ENCODE measurements around the gene TSHZ2. TPM values are rescaled to one million over a fixed set of nuclear protein-coding genes. Genes with fewer than 3 reads are reported as not detected.
A peak's percentile ranks its signal among the peaks of the same experiment; 100 is the strongest.

TSHZ2 gene
- total RNA-seq, 1 experiment from 2014 or later: 0.07 TPM

DNA sequence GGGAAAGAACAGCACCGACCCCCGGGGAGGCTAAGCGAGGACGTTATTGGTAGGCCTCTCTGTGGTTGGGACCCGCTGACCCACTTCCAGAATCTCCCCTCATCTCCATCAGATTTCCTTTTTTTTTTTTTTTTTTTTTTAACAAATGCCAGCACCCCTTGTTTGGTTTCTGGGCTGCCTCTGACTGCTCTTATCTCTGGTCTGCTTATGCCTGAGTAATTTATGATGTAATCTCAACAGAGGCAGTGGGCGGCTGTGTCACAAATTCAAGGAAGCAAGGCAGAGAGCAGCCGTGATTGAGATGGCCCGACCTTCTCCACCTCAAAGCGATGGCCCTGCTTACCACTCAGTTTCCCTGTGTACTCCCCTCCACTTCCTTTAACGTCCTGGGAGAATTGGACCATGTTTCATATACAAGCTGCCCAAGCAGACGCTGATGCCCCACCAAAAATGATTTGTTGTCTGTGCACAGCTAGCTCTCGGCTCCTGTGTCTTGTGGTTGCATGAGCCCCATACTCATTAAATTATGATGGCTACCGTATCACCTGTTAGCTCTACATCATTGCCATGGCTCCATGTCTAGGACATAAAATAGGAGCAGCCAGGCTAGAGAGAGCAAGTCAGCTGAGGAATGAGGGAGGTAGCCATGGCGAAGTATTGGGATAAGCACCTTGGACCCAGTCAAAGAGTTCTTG lies 523.4 kb downstream of the TSHZ2 start:
- Histone ChIP-seq H3K79me1 (ENCODE audit: insufficient read depth, low read depth, low read length, poor library complexity, severe bottlenecking) (no peaks in the 10 kb centered on the region), H2BK12ac (ENCODE audit: insufficient read length, low read depth, low read length) (no peak overlapping the region), H3K79me2 (ENCODE audit: insufficient read depth, low read length) (no peaks in the 10 kb centered on the region), H4K8ac (replicated peaks; ENCODE audit: insufficient read length, low read depth, low read length) (no peak overlapping the region), H2BK20ac (ENCODE audit: low read depth, low read length, poor library complexity, severe bottlenecking) (no peak overlapping the region), H3K9me3 (ENCODE audit: control insufficient read depth, low read depth, low read length) (no peaks in the 10 kb centered on the region), H3K56ac (ENCODE audit: insufficient read length, low read depth, low read length) (no peak overlapping the region), H2BK120ac (ENCODE audit: low read depth, low read length, poor library complexity, severe bottlenecking) (no peak overlapping the region), H4K91ac (ENCODE audit: insufficient read length, low read depth, low read length) (no peak overlapping the region), H2AFZ (ENCODE audit: low read length) (no peak overlapping the region), H4K5ac (ENCODE audit: insufficient read length, low read depth, low read length) (no peak overlapping the region), H2BK15ac (ENCODE audit: low read depth, low read length) (no peak overlapping the region), H3K4me1 (ENCODE audit: insufficient read depth, low read length) (no peaks in the 10 kb centered on the region), H3K23me2 (ENCODE audit: insufficient read length, low read depth, low read length, poor library complexity, severe bottlenecking) (no peaks in the 10 kb centered on the region), H3K14ac (ENCODE audit: insufficient read depth, low read length) (no peak overlapping the region), H2AK5ac (ENCODE audit: insufficient read length, low read length) (no peak overlapping the region), H3K27me3 (ENCODE audit: insufficient read depth, low read length) (no peaks in the 10 kb centered on the region), H3K23ac (ENCODE audit: insufficient read length, low read depth, low read length) (no peak overlapping the region), H2BK5ac (ENCODE audit: insufficient read length, low read length) (no peak overlapping the region), H3T11ph (ENCODE audit: low read length) (no peak overlapping the region), H3K4me2 (ENCODE audit: insufficient read depth, insufficient read length, low read length) (no peak overlapping the region), H3K18ac (ENCODE audit: insufficient read length, low read depth, low read length) (no peak overlapping the region), H3K9ac (ENCODE audit: extremely low read depth, insufficient read length, low read length) (no peak overlapping the region), H3K27ac (ENCODE audit: insufficient read length, low read depth, low read length) (no peak overlapping the region), H4K20me1 (ENCODE audit: control insufficient read depth, insufficient read depth, insufficient read length) (no peaks in the 10 kb centered on the region), H3K4ac (ENCODE audit: low read depth, low read length) (no peak overlapping the region)
- H3K4me1 Mint-ChIP-seq: peaks cover 11 to 12% of the 10 kb centered on the region in 2 experiments
- TF ChIP-seq, protein P1, sequence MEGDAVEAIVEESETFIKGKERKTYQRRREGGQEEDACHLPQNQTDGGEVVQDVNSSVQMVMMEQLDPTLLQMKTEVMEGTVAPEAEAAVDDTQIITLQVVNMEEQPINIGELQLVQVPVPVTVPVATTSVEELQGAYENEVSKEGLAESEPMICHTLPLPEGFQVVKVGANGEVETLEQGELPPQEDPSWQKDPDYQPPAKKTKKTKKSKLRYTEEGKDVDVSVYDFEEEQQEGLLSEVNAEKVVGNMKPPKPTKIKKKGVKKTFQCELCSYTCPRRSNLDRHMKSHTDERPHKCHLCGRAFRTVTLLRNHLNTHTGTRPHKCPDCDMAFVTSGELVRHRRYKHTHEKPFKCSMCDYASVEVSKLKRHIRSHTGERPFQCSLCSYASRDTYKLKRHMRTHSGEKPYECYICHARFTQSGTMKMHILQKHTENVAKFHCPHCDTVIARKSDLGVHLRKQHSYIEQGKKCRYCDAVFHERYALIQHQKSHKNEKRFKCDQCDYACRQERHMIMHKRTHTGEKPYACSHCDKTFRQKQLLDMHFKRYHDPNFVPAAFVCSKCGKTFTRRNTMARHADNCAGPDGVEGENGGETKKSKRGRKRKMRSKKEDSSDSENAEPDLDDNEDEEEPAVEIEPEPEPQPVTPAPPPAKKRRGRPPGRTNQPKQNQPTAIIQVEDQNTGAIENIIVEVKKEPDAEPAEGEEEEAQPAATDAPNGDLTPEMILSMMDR (conservative IDR thresholded peaks at IDR 0.05): no peak
- peaks cover 0 to 2% of the 10 kb centered on the region in 2 experiments; a peak in 2 of 5 replicates for H3K9me3 Mint-ChIP-seq
- H3K36me3 Mint-ChIP-seq (ENCODE audit: insufficient read depth in 1 of 3, low read depth in 3 of 3): peaks cover 0 to 29% (median 22%) of the 10 kb centered on the region in 3 experiments; a peak in 5 of 7 replicates
- no peaks in the 10 kb centered on the region for H3K27me3 Mint-ChIP-seq (ENCODE audit: low read depth)
- H3K27ac Mint-ChIP-seq: peak overlapping the region in 1 of 3 experiments; percentile 11; a peak in 1 of 7 replicates
- DNase-seq: no peak
- H3K4me3 Mint-ChIP-seq: no peak overlapping the region
- WGBS (ENCODE audit: extremely low coverage, insufficient read length, low lambda C conversion rate): no CpG with 5 or more reads among the region's 14 CpGs

Measured in H9 (cell line).